Right lobe of liver (tissue), 4 donors: ENCODE data around the gene HS6ST2.
"Not testable (repeated sequence)": the region's sequence is repeated elsewhere in the genome, so short reads cannot be mapped to it uniquely, and the experiment has no call there.

Experiments
- POLR2A ChIP-seq: fragments of 450-650 bp; IDR thresholded peaks from one replicate; pipeline ENCODE4 v1.6.1; 2017; ENCODE audit warnings: antibody characterized with exemption, mild to moderate bottlenecking
- TF ChIP-seq, protein P1 (sequence below), 4 donors: fragments of 200-600 bp in 3 of 4; fragments of 450-650 bp in 1 of 4; IDR thresholded peaks; one replicate each; pipeline versions ENCODE4 v1.5.1 to v1.8.0; 2016 to 2022; ENCODE audit warnings: antibody characterized with exemption in 4 of 4, mild to moderate bottlenecking in 2 of 4
- donor health status: DM: no; HTN: no; CAD: no.
- donor health status: DM: no; HTN: no; CAD: no.
- donor health status: DM: no; HTN: yes; CAD: no.

DNA sequence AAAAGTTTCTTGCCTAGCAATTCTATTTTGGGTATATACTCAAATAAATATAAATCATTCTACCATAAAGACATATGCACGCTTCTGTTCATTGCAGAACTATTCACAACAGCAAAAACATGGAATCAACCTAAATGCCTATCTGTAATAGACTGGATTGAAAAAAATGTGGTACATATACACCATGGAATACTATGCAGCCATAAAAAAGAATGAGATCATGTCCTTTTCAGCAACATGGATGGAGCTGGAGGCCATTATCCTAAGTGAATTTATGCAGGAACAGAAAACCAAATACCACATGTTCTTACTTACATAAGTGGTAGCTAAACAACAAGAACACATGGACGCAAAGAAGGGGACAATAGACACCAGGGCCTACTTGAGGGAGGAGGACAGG, 21.6 kb upstream of the HS6ST2 start:
- TF ChIP-seq, protein P1, sequence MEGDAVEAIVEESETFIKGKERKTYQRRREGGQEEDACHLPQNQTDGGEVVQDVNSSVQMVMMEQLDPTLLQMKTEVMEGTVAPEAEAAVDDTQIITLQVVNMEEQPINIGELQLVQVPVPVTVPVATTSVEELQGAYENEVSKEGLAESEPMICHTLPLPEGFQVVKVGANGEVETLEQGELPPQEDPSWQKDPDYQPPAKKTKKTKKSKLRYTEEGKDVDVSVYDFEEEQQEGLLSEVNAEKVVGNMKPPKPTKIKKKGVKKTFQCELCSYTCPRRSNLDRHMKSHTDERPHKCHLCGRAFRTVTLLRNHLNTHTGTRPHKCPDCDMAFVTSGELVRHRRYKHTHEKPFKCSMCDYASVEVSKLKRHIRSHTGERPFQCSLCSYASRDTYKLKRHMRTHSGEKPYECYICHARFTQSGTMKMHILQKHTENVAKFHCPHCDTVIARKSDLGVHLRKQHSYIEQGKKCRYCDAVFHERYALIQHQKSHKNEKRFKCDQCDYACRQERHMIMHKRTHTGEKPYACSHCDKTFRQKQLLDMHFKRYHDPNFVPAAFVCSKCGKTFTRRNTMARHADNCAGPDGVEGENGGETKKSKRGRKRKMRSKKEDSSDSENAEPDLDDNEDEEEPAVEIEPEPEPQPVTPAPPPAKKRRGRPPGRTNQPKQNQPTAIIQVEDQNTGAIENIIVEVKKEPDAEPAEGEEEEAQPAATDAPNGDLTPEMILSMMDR (IDR thresholded peaks at IDR 0.05) = not testable (repeated sequence)
- not testable (repeated sequence) for TF ChIP-seq POLR2A
